Measurements from ENCODE around the gene ANKRD27.
"Not testable (repeated sequence)": the region's sequence is repeated elsewhere in the genome, so short reads cannot be mapped to it uniquely, and the experiment has no call there.

DNA sequence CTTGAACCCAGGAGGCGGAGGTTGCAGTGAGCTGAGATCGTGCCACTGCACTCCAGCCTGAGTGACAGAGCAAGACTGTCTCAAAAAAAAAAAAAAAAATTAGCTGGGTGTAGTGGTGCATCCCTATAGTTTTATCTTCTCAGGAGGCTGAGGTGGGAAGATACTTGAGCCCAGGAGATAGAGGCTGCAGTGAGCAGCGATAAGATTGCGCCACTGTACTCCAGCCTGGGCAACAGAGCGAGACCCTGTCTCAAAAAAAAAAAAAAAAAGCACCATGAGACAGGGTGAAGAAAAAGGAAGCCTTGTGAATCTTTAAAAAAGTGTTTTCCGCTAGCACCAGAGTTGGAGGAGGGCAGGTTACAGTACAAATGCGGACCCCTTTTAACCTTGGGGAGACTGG, 41.2 kb upstream of the ANKRD27 start:
- TF ChIP-seq, protein P1, sequence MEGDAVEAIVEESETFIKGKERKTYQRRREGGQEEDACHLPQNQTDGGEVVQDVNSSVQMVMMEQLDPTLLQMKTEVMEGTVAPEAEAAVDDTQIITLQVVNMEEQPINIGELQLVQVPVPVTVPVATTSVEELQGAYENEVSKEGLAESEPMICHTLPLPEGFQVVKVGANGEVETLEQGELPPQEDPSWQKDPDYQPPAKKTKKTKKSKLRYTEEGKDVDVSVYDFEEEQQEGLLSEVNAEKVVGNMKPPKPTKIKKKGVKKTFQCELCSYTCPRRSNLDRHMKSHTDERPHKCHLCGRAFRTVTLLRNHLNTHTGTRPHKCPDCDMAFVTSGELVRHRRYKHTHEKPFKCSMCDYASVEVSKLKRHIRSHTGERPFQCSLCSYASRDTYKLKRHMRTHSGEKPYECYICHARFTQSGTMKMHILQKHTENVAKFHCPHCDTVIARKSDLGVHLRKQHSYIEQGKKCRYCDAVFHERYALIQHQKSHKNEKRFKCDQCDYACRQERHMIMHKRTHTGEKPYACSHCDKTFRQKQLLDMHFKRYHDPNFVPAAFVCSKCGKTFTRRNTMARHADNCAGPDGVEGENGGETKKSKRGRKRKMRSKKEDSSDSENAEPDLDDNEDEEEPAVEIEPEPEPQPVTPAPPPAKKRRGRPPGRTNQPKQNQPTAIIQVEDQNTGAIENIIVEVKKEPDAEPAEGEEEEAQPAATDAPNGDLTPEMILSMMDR (IDR thresholded peaks at IDR 0.05; ENCODE audit: borderline replicate concordance, extremely low read depth, low read length, poor library complexity, severe bottlenecking): not testable (repeated sequence)
- TF ChIP-seq EZH2 (IDR thresholded peaks at IDR 0.05; ENCODE audit: borderline replicate concordance, low read depth, low read length, severe bottlenecking): not testable (repeated sequence)

Data from DND-41 (cell line).